ENCODE results near the gene ALG10B.
"Not testable (repeated sequence)": the region's sequence is repeated elsewhere in the genome, so short reads cannot be mapped to it uniquely, and the experiment has no call there.

GRCh38 chr12:38343916-38344315 is 27.3 kb downstream of the ALG10B start:
- not testable (repeated sequence) for TF ChIP-seq CTCF, POLR2A (IDR thresholded peaks at IDR 0.05)
